ENCODE results near the gene ITGB1BP1.

ITGB1BP1 gene

GRCh38 chr2:9463698-9464034 lies 40.3 kb upstream of the ITGB1BP1 start:
- DNase-seq (ENCODE audit: extremely low read depth, low read depth), result no peak

DNA sequence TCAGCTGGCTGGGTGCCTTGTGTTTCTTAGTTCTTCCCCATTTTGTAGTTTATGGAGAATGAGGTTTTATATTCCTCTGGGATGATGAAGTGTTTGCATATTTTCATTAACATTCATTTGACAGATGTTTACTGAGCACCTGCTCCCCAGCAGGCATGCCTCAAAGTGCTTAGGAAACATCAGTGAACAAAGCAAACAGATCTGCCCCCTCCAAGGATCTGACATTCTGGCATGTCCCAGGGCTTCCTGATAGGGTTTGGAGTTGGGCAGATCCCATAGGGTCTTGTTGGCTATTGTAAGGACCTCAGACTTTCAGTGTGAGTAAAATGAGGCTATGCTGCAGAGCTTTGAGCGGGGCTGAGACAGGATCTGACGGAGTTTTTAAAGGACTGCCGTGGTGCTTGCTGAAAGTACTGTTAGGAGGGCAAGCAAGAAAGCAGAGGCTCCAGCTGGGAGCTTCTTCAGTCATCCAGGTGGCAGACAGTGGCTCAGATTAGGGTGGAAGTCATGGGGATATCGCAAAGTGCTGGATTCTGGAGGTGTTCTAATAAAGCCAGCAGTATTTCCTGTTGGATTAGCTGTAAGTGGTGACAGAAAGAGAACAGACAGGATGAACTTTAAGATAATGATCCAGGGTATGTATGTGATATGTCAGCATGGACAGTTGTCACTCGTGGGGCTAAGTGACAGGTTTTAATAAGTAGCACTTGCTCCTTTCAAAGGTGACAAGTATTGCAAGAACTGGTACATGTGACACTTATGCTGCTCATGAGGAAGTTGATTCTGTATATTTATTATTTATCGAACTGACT lies 39.8 kb upstream of the ITGB1BP1 start:
- no peak for DNase-seq (ENCODE audit: extremely low read depth, low read depth)
- no peak overlapping the region for H3K4me3 ChIP-seq (replicated peaks; ENCODE audit: low read depth, low read length)
- TF ChIP-seq, protein P1, sequence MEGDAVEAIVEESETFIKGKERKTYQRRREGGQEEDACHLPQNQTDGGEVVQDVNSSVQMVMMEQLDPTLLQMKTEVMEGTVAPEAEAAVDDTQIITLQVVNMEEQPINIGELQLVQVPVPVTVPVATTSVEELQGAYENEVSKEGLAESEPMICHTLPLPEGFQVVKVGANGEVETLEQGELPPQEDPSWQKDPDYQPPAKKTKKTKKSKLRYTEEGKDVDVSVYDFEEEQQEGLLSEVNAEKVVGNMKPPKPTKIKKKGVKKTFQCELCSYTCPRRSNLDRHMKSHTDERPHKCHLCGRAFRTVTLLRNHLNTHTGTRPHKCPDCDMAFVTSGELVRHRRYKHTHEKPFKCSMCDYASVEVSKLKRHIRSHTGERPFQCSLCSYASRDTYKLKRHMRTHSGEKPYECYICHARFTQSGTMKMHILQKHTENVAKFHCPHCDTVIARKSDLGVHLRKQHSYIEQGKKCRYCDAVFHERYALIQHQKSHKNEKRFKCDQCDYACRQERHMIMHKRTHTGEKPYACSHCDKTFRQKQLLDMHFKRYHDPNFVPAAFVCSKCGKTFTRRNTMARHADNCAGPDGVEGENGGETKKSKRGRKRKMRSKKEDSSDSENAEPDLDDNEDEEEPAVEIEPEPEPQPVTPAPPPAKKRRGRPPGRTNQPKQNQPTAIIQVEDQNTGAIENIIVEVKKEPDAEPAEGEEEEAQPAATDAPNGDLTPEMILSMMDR (IDR thresholded peaks at IDR 0.05; ENCODE audit: low read depth, low read length, missing control alignments), result no peak

More at GRCh38 chr2:9463698-9464034, 40.3 kb upstream of the ITGB1BP1 start:
- TF ChIP-seq, protein P1 (IDR thresholded peaks at IDR 0.05; ENCODE audit: low read depth, low read length, missing control alignments), result no peak
- H3K4me3 ChIP-seq (replicated peaks; ENCODE audit: low read depth, low read length), result no peak overlapping the region

DNA sequence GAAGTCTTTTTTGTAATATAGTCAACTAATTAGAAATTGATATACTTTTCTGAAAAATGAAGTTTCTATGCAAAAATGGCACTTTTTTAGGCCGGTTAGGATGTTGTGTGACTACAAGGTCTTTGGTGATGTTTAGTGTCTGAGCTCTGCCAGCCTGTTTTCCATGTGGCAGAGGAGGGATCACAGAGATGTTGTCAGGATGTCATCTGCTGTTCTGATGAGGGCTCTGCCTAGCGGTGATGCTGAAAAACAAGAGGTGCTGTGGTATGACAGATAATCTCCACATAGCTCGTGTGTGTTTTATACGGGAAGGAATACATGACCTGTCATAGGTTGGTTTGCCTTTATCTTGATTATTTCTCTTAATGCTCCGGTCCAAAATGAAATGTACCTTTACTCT lies 39.0 kb upstream of the ITGB1BP1 start:
- H3K4me3 ChIP-seq (replicated peaks; ENCODE audit: low read depth, low read length), result no peak overlapping the region
- TF ChIP-seq, protein P1 (IDR thresholded peaks at IDR 0.05; ENCODE audit: low read depth, low read length, missing control alignments), result no peak
- no peak for DNase-seq (ENCODE audit: extremely low read depth, low read depth)

- no peak overlapping the region for H3K4me3 ChIP-seq (replicated peaks; ENCODE audit: low read depth, low read length)
- no peak for DNase-seq (ENCODE audit: extremely low read depth, low read depth)
- TF ChIP-seq, protein P1 (IDR thresholded peaks at IDR 0.05; ENCODE audit: low read depth, low read length, missing control alignments), result no peak
These were observed 37.8 kb upstream of the ITGB1BP1 start for GRCh38 chr2:9461079-9461478.

- TF ChIP-seq, protein P1 (IDR thresholded peaks at IDR 0.05; ENCODE audit: low read depth, low read length, missing control alignments), result no peak
- H3K4me3 ChIP-seq (replicated peaks; ENCODE audit: low read depth, low read length), result no peak overlapping the region
- no peak for DNase-seq (ENCODE audit: extremely low read depth, low read depth)
These were observed 37.2 kb upstream of the ITGB1BP1 start for GRCh38 chr2:9460441-9461017.

- no peak overlapping the region for H3K4me3 ChIP-seq (replicated peaks; ENCODE audit: low read depth, low read length)
- TF ChIP-seq, protein P1 (IDR thresholded peaks at IDR 0.05; ENCODE audit: low read depth, low read length, missing control alignments), result no peak
- DNase-seq (ENCODE audit: extremely low read depth, low read depth), result no peak
These were observed 27.9 kb upstream of the ITGB1BP1 start for GRCh38 chr2:9451231-9451630.

Measured in HFF-Myc (cell line).